H1 (cell line): ENCODE measurements around the gene TP63. TPM values are rescaled to one million over a fixed set of nuclear protein-coding genes. Genes with fewer than 3 reads are reported as not detected.

Experiments used
- BACH1 ChIP-seq: IDR thresholded peaks from 2 replicates; pipeline ENCODE4 v1.6.1; 2012; ENCODE audit warnings: low read length, improper control_type of control experiment
- EGR1 ChIP-seq: IDR thresholded peaks from 2 replicates; pipeline ENCODE4 v1.6.1; 2011; ENCODE audit warnings: low read depth, low read length, borderline replicate concordance
- POLR2A ChIP-seq, 2 experiments: IDR thresholded peaks; 1 replicate in 1 of 2; 2 replicates in 1 of 2; pipeline ENCODE4 v1.6.1; 2011; ENCODE audit warnings: low read depth in 2 of 2, low read length in 2 of 2, mild to moderate bottlenecking in 2 of 2; ENCODE audit errors: control extremely low read depth in 1 of 2
- RAD21 ChIP-seq, 2 experiments: IDR thresholded peaks in 1 of 2; conservative IDR thresholded peaks in 1 of 2; 2 replicates each; pipeline ENCODE4 v1.6.1; 2011; ENCODE audit warnings: low read depth in 2 of 2, low read length in 2 of 2, improper control_type of control experiment in 1 of 2, inconsistent platforms in 1 of 2, mild to moderate bottlenecking in 1 of 2, moderate library complexity in 1 of 2
- RFX5 ChIP-seq: IDR thresholded peaks from 2 replicates; pipeline ENCODE4 v1.6.1; 2011; ENCODE audit warnings: low read depth, low read length, improper control_type of control experiment, borderline replicate concordance
- RNF2 ChIP-seq: fragments of 200-900, 300-1000 bp; sonication (generic); IDR thresholded peaks from 2 replicates; pipeline ENCODE4 v1.7.1; 2016; ENCODE audit warnings: borderline replicate concordance, low read depth, mild to moderate bottlenecking, antibody characterized with exemption, low read length; ENCODE audit not compliant: poor library complexity, severe bottlenecking; ENCODE audit errors: missing control alignments
- TCF12 ChIP-seq: IDR thresholded peaks from 2 replicates; pipeline ENCODE4 v1.6.1; 2011; ENCODE audit warnings: low read depth, mild to moderate bottlenecking, low read length
- polyA plus RNA-seq, 7 experiments: library from polyadenylated mRNA; depleted of rRNA in 3 of 7; stranded (reverse) in 5 of 7; unstranded in 2 of 7; fragments of >200 nt in 5 of 7; fragments of 200-250 nt in 2 of 7; gene quantifications; 1 replicate in 5 of 7; 2 replicates in 1 of 7; 4 replicates in 1 of 7; pipeline versions ENCODE4 v1.2.1 to v1.2.3, GENCODE V29; 2011 to 2013; ENCODE audit warnings: missing spikeins in 2 of 7, mixed read lengths in 2 of 7
- total RNA-seq: library from RNA; stranded (reverse); fragmentation: NEBNext Ultra II Directional; extraction: Animal tissue kit (Norgen Biotek cat#: 25700); gene quantifications from 2 replicates; pipeline ENCODE4 v1.2.1, GENCODE V29; 2021
- TF ChIP-seq, protein P1 (sequence below): fragments of 300-600 bp; sonication (generic); IDR thresholded peaks from 2 replicates; pipeline ENCODE4 v1.7.1; 2012; ENCODE audit warnings: low read length, moderate library complexity, mild to moderate bottlenecking, inconsistent platforms; ENCODE audit not compliant: insufficient replicate concordance

The TP63 gene
- total and polyA plus RNA-seq, 2 of the 8 experiments (the other 6 are each of a cell fraction or from before 2014, with no cell fraction given): not detected

GRCh38 chr3:189863031-189863430 lies 231.8 kb downstream of the TP63 start (continued):
- no peak for TF ChIP-seq RAD21 (IDR thresholded peaks at IDR 0.05 in 1 of 2, conservative IDR thresholded peaks at IDR 0.05 in 1 of 2; ENCODE audit: low read depth in 2 of 2, low read length in 2 of 2)
- no peak for TF ChIP-seq BACH1
- TF ChIP-seq, protein P1, sequence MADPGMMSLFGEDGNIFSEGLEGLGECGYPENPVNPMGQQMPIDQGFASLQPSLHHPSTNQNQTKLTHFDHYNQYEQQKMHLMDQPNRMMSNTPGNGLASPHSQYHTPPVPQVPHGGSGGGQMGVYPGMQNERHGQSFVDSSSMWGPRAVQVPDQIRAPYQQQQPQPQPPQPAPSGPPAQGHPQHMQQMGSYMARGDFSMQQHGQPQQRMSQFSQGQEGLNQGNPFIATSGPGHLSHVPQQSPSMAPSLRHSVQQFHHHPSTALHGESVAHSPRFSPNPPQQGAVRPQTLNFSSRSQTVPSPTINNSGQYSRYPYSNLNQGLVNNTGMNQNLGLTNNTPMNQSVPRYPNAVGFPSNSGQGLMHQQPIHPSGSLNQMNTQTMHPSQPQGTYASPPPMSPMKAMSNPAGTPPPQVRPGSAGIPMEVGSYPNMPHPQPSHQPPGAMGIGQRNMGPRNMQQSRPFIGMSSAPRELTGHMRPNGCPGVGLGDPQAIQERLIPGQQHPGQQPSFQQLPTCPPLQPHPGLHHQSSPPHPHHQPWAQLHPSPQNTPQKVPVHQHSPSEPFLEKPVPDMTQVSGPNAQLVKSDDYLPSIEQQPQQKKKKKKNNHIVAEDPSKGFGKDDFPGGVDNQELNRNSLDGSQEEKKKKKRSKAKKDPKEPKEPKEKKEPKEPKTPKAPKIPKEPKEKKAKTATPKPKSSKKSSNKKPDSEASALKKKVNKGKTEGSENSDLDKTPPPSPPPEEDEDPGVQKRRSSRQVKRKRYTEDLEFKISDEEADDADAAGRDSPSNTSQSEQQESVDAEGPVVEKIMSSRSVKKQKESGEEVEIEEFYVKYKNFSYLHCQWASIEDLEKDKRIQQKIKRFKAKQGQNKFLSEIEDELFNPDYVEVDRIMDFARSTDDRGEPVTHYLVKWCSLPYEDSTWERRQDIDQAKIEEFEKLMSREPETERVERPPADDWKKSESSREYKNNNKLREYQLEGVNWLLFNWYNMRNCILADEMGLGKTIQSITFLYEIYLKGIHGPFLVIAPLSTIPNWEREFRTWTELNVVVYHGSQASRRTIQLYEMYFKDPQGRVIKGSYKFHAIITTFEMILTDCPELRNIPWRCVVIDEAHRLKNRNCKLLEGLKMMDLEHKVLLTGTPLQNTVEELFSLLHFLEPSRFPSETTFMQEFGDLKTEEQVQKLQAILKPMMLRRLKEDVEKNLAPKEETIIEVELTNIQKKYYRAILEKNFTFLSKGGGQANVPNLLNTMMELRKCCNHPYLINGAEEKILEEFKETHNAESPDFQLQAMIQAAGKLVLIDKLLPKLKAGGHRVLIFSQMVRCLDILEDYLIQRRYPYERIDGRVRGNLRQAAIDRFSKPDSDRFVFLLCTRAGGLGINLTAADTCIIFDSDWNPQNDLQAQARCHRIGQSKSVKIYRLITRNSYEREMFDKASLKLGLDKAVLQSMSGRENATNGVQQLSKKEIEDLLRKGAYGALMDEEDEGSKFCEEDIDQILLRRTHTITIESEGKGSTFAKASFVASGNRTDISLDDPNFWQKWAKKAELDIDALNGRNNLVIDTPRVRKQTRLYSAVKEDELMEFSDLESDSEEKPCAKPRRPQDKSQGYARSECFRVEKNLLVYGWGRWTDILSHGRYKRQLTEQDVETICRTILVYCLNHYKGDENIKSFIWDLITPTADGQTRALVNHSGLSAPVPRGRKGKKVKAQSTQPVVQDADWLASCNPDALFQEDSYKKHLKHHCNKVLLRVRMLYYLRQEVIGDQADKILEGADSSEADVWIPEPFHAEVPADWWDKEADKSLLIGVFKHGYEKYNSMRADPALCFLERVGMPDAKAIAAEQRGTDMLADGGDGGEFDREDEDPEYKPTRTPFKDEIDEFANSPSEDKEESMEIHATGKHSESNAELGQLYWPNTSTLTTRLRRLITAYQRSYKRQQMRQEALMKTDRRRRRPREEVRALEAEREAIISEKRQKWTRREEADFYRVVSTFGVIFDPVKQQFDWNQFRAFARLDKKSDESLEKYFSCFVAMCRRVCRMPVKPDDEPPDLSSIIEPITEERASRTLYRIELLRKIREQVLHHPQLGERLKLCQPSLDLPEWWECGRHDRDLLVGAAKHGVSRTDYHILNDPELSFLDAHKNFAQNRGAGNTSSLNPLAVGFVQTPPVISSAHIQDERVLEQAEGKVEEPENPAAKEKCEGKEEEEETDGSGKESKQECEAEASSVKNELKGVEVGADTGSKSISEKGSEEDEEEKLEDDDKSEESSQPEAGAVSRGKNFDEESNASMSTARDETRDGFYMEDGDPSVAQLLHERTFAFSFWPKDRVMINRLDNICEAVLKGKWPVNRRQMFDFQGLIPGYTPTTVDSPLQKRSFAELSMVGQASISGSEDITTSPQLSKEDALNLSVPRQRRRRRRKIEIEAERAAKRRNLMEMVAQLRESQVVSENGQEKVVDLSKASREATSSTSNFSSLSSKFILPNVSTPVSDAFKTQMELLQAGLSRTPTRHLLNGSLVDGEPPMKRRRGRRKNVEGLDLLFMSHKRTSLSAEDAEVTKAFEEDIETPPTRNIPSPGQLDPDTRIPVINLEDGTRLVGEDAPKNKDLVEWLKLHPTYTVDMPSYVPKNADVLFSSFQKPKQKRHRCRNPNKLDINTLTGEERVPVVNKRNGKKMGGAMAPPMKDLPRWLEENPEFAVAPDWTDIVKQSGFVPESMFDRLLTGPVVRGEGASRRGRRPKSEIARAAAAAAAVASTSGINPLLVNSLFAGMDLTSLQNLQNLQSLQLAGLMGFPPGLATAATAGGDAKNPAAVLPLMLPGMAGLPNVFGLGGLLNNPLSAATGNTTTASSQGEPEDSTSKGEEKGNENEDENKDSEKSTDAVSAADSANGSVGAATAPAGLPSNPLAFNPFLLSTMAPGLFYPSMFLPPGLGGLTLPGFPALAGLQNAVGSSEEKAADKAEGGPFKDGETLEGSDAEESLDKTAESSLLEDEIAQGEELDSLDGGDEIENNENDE: no peak
- TF ChIP-seq RNF2: no peak
- no peak for TF ChIP-seq POLR2A (IDR thresholded peaks at IDR 0.05; ENCODE audit: control extremely low read depth in 1 of 2, low read depth in 2 of 2, low read length in 2 of 2)
- TF ChIP-seq RFX5: no peak
- TF ChIP-seq TCF12: no peak
- no peak for TF ChIP-seq EGR1
